ENCODE results near the gene DTX1.

The DTX1 gene

GRCh38 chr12:113056631-113057488 lies at the start of gene DTX1:
Gene DTX1, plus strand, starts transcription at chr12:113056730. Its CDS starts 1,463 bp downstream, at chr12:113058193.
- peak; percentile 41 for DNase-seq

- no peak for DNase-seq
These were observed 49.4 kb upstream of the DTX1 start for GRCh38 chr12:113007166-113007565.

GRCh38 chr12:113010701-113011100 lies 45.8 kb upstream of the DTX1 start:
- no peak for DNase-seq

- no peak for DNase-seq
These were observed 42.0 kb upstream of the DTX1 start for GRCh38 chr12:113014565-113014964.

- DNase-seq = no peak
These were observed 39.7 kb upstream of the DTX1 start for GRCh38 chr12:113016796-113017195.

GRCh38 chr12:113019025-113019424 lies 37.5 kb upstream of the DTX1 start:
- DNase-seq = no peak

- no peak for DNase-seq
These were observed 35.0 kb upstream of the DTX1 start for GRCh38 chr12:113021500-113021899.

- DNase-seq = no peak
These were observed 33.8 kb upstream of the DTX1 start for GRCh38 chr12:113022563-113023297.

- DNase-seq = no peak
These were observed 28.8 kb upstream of the DTX1 start for GRCh38 chr12:113027726-113028125.

GRCh38 chr12:113030875-113031525 lies 25.5 kb upstream of the DTX1 start:
- peak; percentile 4 for DNase-seq

- DNase-seq = no peak
These were observed 16.6 kb upstream of the DTX1 start for GRCh38 chr12:113039911-113040445.

GRCh38 chr12:113040722-113041171 lies 15.8 kb upstream of the DTX1 start:
- DNase-seq = no peak

- no peak for DNase-seq
These were observed 15.0 kb upstream of the DTX1 start for GRCh38 chr12:113041560-113041959.

GRCh38 chr12:113043240-113043639 lies 13.3 kb upstream of the DTX1 start:
- DNase-seq = no peak

GRCh38 chr12:113044516-113044915 lies 12.0 kb upstream of the DTX1 start:
- DNase-seq = no peak

GRCh38 chr12:113048716-113049127 lies 7.8 kb upstream of the DTX1 start:
- DNase-seq = peak; percentile 76

- no peak for DNase-seq
These were observed 6.4 kb upstream of the DTX1 start for GRCh38 chr12:113049976-113050742.

- no peak for DNase-seq
These were observed 5.7 kb upstream of the DTX1 start for GRCh38 chr12:113050795-113051194.

- no peak for DNase-seq
These were observed 4.8 kb upstream of the DTX1 start for GRCh38 chr12:113051759-113052158.

GRCh38 chr12:113052326-113052725 lies 4.2 kb upstream of the DTX1 start:
- DNase-seq = no peak

GRCh38 chr12:113054948-113055486 lies 1.5 kb upstream of the DTX1 start:
- no peak for DNase-seq

Data from stimulated activated CD4-positive, alpha-beta T cell treated with anti-CD3 and anti-CD28 coated beads, Interleukin-4, amount 100 ng/mL, for 24 hours (primary cell).